K562 (cell line): ENCODE data around the gene OR2H2. TPM values are rescaled to one million over a fixed set of nuclear protein-coding genes. Genes with fewer than 3 reads are reported as not detected.

Source experiments
- ATAC-seq: fragments of 200-7000 bp; cut with Tn5 transposase; 3 replicates; pipeline ENCODE4 v1.9.1; 2020; ENCODE audit warnings: moderate library complexity
- BruUV-seq: library from RNA; stranded (reverse); fragments of 400-500 nt; replicated peaks from 2 replicates; lab custom pipeline; 2021; lab: Mats Ljungman, UMichigan
- CTCF ChIA-PET: fragments of 300-600 bp; formaldehyde crosslinking; extraction: SDS; loops from one replicate; lab custom pipeline; 2021; ENCODE audit warnings: low intra/inter-chr PET ratio; lab: Yijun Ruan, JAX
- POLR2A ChIA-PET: fragments of 300-600, 350-650 bp; sonication (Branson Sonifier 250); formaldehyde crosslinking; extraction: SDS; loops from one replicate; lab custom pipeline; 2021; ENCODE audit warnings: antibody characterized with exemption, inconsistent platforms; lab: Yijun Ruan, JAX
- DNase-seq, 4 experiments: peaks; one replicate each; pipeline versions ENCODE4 v3.0.0 to v3.0.0-alpha.2; 2011 to 2018; ENCODE audit warnings: low spot score in 3 of 4, mixed read lengths in 3 of 4; ENCODE audit errors: extremely low read depth in 1 of 4
- FAIRE-seq: peaks from 2 replicates; lab custom pipeline; 2011; peaks lifted over from hg19 to GRCh38; lab: Jason Lieb, UNC
- H2AFZ ChIP-seq: 2 replicates; pipeline ENCODE4 v1.6.0; 2011; ENCODE audit warnings: low read depth, low read length, control low read depth, inconsistent platforms
- H3K27ac ChIP-seq: fragments of 200-600 bp; 3 replicates; pipeline ENCODE4 v1.8.0; 2011; ENCODE audit warnings: low read depth, mild to moderate bottlenecking, control low read depth, inconsistent platforms, low read length, moderate library complexity, mixed read lengths; ENCODE audit errors: extremely low read depth
- H3K27me3 ChIP-seq, 2 experiments: fragments of 300-600 bp in 1 of 2; 2 replicates in 1 of 2; 3 replicates in 1 of 2; pipeline versions ENCODE4 v1.6.0 to v1.8.0; 2011; ENCODE audit warnings: inconsistent platforms in 2 of 2, low read length in 2 of 2, mild to moderate bottlenecking in 1 of 2, mixed read lengths in 1 of 2, moderate library complexity in 1 of 2; ENCODE audit not compliant: control insufficient read depth in 2 of 2, insufficient read depth in 2 of 2
- H3K36me3 ChIP-seq: fragments of 300-600 bp; 3 replicates; pipeline ENCODE4 v1.8.0; 2011; ENCODE audit warnings: mild to moderate bottlenecking, low read length, inconsistent platforms; ENCODE audit not compliant: control insufficient read depth, insufficient read depth
- H3K4me1 ChIP-seq, 2 experiments: fragments of 200-600 bp in 1 of 2; replicated peaks in 1 of 2; 2 replicates in 1 of 2; 3 replicates in 1 of 2; pipeline versions ENCODE4 v1.5.1 to v1.8.0; 2011; ENCODE audit warnings: inconsistent platforms in 2 of 2, low read length in 2 of 2, mild to moderate bottlenecking in 1 of 2, mixed read lengths in 1 of 2, moderate library complexity in 1 of 2; ENCODE audit not compliant: control insufficient read depth in 2 of 2, insufficient read depth in 2 of 2
- H3K4me2 ChIP-seq: 2 replicates; pipeline ENCODE4 v1.6.1; 2011; ENCODE audit warnings: low read length, control low read depth, inconsistent platforms, mixed read lengths; ENCODE audit not compliant: insufficient read depth
- H3K4me3 ChIP-seq: fragments of 200-600 bp; sonication (generic), shearing (Covaris generic); 2 replicates; pipeline ENCODE4 v1.5.1; 2016; ENCODE audit warnings: control low read depth, inconsistent platforms
- H3K79me2 ChIP-seq: fragments of 200-600 bp; 3 replicates; pipeline ENCODE4 v1.8.0; 2011; ENCODE audit warnings: low read length, inconsistent platforms; ENCODE audit not compliant: control insufficient read depth, insufficient read depth
- H3K9ac ChIP-seq, 2 experiments: 2 replicates each; pipeline versions ENCODE4 v1.6.0 to v1.6.1; 2011; ENCODE audit warnings: low read depth in 2 of 2, low read length in 2 of 2, control low read depth in 1 of 2, inconsistent platforms in 1 of 2, mild to moderate bottlenecking in 1 of 2, mixed read lengths in 1 of 2; ENCODE audit not compliant: insufficient read depth in 1 of 2
- H3K9me1 ChIP-seq: one replicate; pipeline ENCODE4 v1.6.0; 2011; ENCODE audit warnings: inconsistent platforms, mild to moderate bottlenecking, low read length, moderate library complexity; ENCODE audit not compliant: control insufficient read depth, insufficient read depth
- H3K9me3 ChIP-seq: replicated peaks from 2 replicates; pipeline ENCODE4 v1.5.1; 2011; ENCODE audit warnings: low read depth, low read length, inconsistent platforms; ENCODE audit not compliant: control insufficient read depth, insufficient read depth
- H4K20me1 ChIP-seq: replicated peaks from 2 replicates; pipeline ENCODE4 v1.6.1; 2011; ENCODE audit warnings: low read length, inconsistent platforms, mixed read lengths; ENCODE audit not compliant: control insufficient read depth, insufficient read depth
- E2F3 ChIP-seq: fragments of 250-450 bp; sonication (Bioruptor Pico); IDR thresholded peaks from 2 replicates; pipeline ENCODE4 v1.4.0; 2020; ENCODE audit warnings: mild to moderate bottlenecking
- RBFOX2 ChIP-seq: fragments of 200-400 bp; formaldehyde crosslinking; IDR thresholded peaks from 2 replicates; pipeline ENCODE4 v1.6.1; 2017; ENCODE audit warnings: low read depth, mild to moderate bottlenecking, low read length, moderate library complexity
- TGIF2 ChIP-seq: sonication (generic); formaldehyde crosslinking; IDR thresholded peaks from 2 replicates; pipeline ENCODE4 v1.8.1; 2022; ENCODE audit warnings: mild to moderate bottlenecking, missing genetic modification reagents, moderate library complexity
- ZBTB5 ChIP-seq: fragments of 450-650 bp; IDR thresholded peaks from 2 replicates; pipeline ENCODE4 v1.6.1; 2017; ENCODE audit warnings: antibody characterized with exemption
- ZNF584 ChIP-seq: fragments of 200-800 bp; sonication (Bioruptor generic); IDR thresholded peaks from 2 replicates; pipeline ENCODE4 v1.6.1; 2016; ENCODE audit warnings: low read depth, mild to moderate bottlenecking, missing genetic modification characterization, missing compliant biosample characterization
- WGBS: fragments of 100-300 bp; shearing (Covaris generic); methylation state at CpG from one replicate; pipeline ENCODE4 v1.1.6; 2016; ENCODE audit warnings: low coverage, mixed read lengths; ENCODE audit not compliant: insufficient coverage; ENCODE audit errors: missing lambda C conversion rate; 5-methylcytosine and 5-hydroxymethylcytosine counted together
- in situ Hi-C: fragments of 300-500 bp; cut with MboI; formaldehyde crosslinking; loops from 4 replicates; pipeline ENCODE4 v1.15.0; 2018; ENCODE audit warnings: inconsistent platforms, mixed read lengths
- intact Hi-C: fragments of 100-400 bp; cut with micrococcal nuclease; formaldehyde crosslinking; loops from 2 replicates; pipeline ENCODE4 v1.14.2; 2022
- polyA plus RNA-seq, 8 experiments: library from polyadenylated mRNA; depleted of rRNA in 4 of 8; stranded (reverse) in 5 of 8; unstranded in 3 of 8; fragments of >200 nt; fragmentation: Nextera tagmentation in 2 of 8; fragmentation: Illumina TruSeq in 1 of 8; extraction: Ambion mirVana in 2 of 8; extraction: Trizol in 1 of 8; gene quantifications; 2 replicates each; pipeline versions ENCODE4 v1.2.1 to v1.2.3, GENCODE V29; 2011 to 2014; ENCODE audit warnings: inconsistent platforms in 1 of 8, missing spikeins in 1 of 8
- total RNA-seq, 7 experiments: library from RNA; depleted of rRNA in 6 of 7; stranded (reverse); fragments of >200 nt in 6 of 7; fragmentation: Illumina TruSeq in 2 of 7; extraction: Trizol in 2 of 7; gene quantifications; 2 replicates each; pipeline versions ENCODE4 v1.2.1 to v1.2.3, GENCODE V29; 2011 to 2021; ENCODE audit warnings: low replicate concordance in 1 of 7

Gene OR2H2
- total and polyA plus RNA-seq, 9 of the 15 experiments (the other 6 are each of a cell fraction or from before 2014, with no cell fraction given) = not detected

GRCh38 chr6:29624520-29624961 lies 39.6 kb downstream of the OR2H2 start:
- H3K4me2 ChIP-seq = peak overlapping the region; percentile 24; the same call in 1 of the 2 replicates
- in situ Hi-C loops = no loop called here
- peak overlapping the region in 1 of 2 experiments; percentile 62; a peak in 1 of 4 replicates for H3K9ac ChIP-seq
- no peak overlapping the region for H3K4me3 ChIP-seq
- peaks cover 42% of the 10 kb centered on the region for H3K79me2 ChIP-seq
- intact Hi-C loops = no loop called here
- no peak overlapping the region for H2AFZ ChIP-seq
- H3K27me3 ChIP-seq = no peaks in the 10 kb centered on the region
- peaks cover 37% of the 10 kb centered on the region in 2 experiments for H3K4me1 ChIP-seq
- BruUV-seq = no TSS peak
- no peaks in the 10 kb centered on the region for H4K20me1 ChIP-seq
- peak; percentile 63 for FAIRE-seq
- TF ChIP-seq ZBTB5 (no peak), ZNF584 (CRISPR knock-in tag) (no peak), RBFOX2 (no peak), TGIF2 (CRISPR knock-in tag) (no peak), E2F3 (CRISPR knock-in tag) (no peak)
- ATAC-seq = no peak
- 19% methylated on average over 3 of the region's 3 CpGs for WGBS
- ChIA-PET POLR2A (interaction anchor here (0.7 to 1.0 kb wide), 4 partner anchors 8 to 699 kb away, joined by 3 to 4 read pairs (median 3); partner anchors contain the start of gene GABBR1), CTCF (no interaction called here)
- H3K9me1 ChIP-seq = no peaks in the 10 kb centered on the region
- DNase-seq = peak in 2 of 4 experiments; percentile 34 to 38
- no peaks in the 10 kb centered on the region for H3K9me3 ChIP-seq
- peaks cover 52% of the 10 kb centered on the region for H3K36me3 ChIP-seq
- 0 out of 3 replicates have a peak overlapping the region, but pooled peaks have one; percentile 1 for H3K27ac ChIP-seq
